Ectodermal cell (in vitro differentiated cells): ENCODE measurements around the gene GINS2.

Experiments
- H3K27ac ChIP-seq: 2 replicates; pipeline ENCODE4 v1.7.0; 2013; ENCODE audit warnings: mild to moderate bottlenecking, low read depth, low read length; ENCODE audit not compliant: insufficient read depth, poor library complexity, severe bottlenecking
- H3K27me3 ChIP-seq: 2 replicates; pipeline ENCODE4 v1.7.0; 2013; ENCODE audit warnings: mild to moderate bottlenecking, low read length; ENCODE audit not compliant: insufficient read depth, control insufficient read depth, poor library complexity, severe bottlenecking
- H3K36me3 ChIP-seq: one replicate; pipeline ENCODE4 v1.7.0; 2013; ENCODE audit warnings: low read length; ENCODE audit not compliant: control insufficient read depth, insufficient read depth
- H3K4me1 ChIP-seq: one replicate; pipeline ENCODE4 v1.7.0; 2013; ENCODE audit warnings: low read length; ENCODE audit not compliant: control insufficient read depth, insufficient read depth
- H3K4me3 ChIP-seq: 2 replicates; pipeline ENCODE4 v1.7.0; 2013; ENCODE audit warnings: low read depth, low read length, control low read depth; ENCODE audit not compliant: insufficient read depth
- H3K9me3 ChIP-seq: 2 replicates; pipeline ENCODE4 v1.7.0; 2013; ENCODE audit warnings: mild to moderate bottlenecking, low read length, moderate library complexity; ENCODE audit not compliant: control insufficient read depth
- WGBS, 2 experiments: methylation state at CpG; one replicate each; pipeline ENCODE4 v1.1.7; 2013; ENCODE audit warnings: missing lambda C conversion rate in 2 of 2; 5-methylcytosine and 5-hydroxymethylcytosine counted together

GINS2 gene

DNA sequence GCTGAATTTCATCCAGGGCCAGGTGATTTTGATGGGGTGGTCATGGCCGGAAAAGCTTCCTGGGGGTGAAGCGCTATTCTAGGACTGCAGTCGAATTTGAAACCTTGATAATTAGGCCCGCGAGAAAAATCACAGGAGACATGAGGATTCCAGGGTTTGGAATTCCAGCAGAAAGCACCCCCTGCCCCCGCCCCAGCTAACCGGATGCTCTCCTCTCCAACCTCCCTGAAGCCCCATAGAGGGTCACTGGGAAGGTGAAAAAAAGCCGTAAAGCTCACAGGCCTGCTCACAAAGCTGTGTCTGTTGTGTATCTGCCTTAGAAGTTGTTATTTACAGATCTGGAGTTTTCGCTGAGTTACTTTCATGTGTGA, 1.2 kb upstream of the GINS2 start:
- WGBS, 2 experiments = 76 to 84% methylated on average over 9 of the region's 9 CpGs
- no peaks in the 10 kb centered on the region for H3K9me3 ChIP-seq
- peaks cover 8% of the 10 kb centered on the region for H3K36me3 ChIP-seq
- no peak overlapping the region for H3K27ac ChIP-seq
- no peak overlapping the region for H3K4me3 ChIP-seq
- no peaks in the 10 kb centered on the region for H3K4me1 ChIP-seq
- H3K27me3 ChIP-seq = peaks cover 17% of the 10 kb centered on the region

DNA sequence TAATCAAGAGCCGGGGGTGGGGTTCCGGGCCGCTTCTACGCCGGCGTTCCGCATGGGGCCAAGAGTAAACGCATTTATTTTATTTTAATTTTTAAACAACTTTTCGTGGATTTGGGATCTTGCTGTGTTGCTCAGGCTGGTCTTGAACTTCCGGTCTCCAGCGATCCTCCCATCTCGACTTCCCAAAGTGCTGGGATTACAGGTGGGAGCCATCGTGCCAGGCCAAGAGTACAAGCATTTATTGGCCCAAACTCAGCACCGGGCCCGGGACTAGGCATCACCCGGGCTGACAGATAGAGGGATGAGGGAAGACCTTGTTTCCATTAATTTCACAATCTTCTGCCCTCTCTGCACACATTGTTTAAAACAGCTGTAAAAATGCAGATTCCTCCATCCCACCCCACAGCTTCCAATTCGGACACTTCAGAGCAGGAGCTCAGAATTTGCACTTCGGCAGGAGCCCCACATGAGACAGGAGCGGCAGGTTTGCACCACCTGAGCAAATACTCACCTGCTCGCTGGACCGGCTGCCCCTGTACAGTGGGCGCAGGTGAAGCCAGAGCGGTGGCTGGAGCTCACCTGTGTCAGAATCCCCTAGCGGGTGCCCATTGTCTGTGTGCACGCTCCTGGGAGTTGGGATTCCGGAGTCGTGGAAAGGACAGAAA, 663 bp upstream of the GINS2 start:
- H3K27me3 ChIP-seq = peaks cover 17% of the 10 kb centered on the region
- peaks cover 9% of the 10 kb centered on the region for H3K36me3 ChIP-seq
- no peaks in the 10 kb centered on the region for H3K4me1 ChIP-seq
- 53% methylated on average over 27 of the region's 27 CpGs for WGBS, 2 experiments
- H3K27ac ChIP-seq = no peak overlapping the region
- H3K9me3 ChIP-seq = no peaks in the 10 kb centered on the region
- peak overlapping the region; percentile 83 for H3K4me3 ChIP-seq

DNA sequence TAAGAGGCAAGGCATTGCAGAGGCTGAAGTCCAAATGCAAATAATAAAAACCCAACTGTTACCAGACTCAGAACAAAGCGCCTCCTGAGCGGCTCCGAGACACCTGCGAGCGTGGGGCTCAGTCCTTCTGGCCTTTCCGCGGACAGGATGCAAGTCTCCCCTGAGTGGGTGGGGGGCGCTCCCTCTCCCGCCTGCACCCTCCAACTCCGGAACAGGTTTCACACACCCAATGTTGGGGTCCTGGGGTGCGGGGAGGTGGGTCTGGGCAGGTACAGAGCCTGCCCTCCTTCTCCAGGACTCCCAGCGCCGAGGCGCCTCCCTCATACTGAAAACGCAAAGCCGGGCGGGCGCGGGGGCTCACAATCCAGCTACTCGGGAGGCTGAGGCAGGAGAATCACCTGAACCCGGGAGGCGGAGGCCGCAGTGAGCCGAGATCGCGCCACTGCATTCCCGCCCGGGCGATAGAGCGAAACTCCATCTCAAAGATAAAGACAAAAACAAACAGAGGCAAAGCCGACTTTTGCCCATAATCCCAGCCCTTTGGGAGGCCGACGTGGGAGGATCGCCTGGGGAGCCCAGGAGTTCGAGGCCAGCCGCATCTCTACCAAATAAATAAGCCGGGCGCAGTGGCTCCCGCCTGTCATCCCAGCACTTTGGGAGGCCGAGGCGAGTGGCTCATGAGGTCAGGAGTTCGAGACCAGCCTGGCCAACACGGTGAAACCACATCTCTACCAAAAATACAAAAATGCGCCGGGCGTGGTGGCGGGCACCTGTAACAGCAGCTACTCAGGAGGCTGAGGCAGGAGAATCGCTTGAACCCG, 893 bp downstream of the GINS2 start:
- H3K9me3 ChIP-seq = no peaks in the 10 kb centered on the region
- WGBS, 2 experiments = 80 to 83% methylated on average over 49 of the region's 49 CpGs
- peaks cover 17% of the 10 kb centered on the region for H3K27me3 ChIP-seq
- peaks cover 3% of the 10 kb centered on the region for H3K4me1 ChIP-seq
- H3K4me3 ChIP-seq = peak overlapping the region; percentile 83
- H3K27ac ChIP-seq = no peak overlapping the region
- peaks cover 12% of the 10 kb centered on the region for H3K36me3 ChIP-seq

DNA sequence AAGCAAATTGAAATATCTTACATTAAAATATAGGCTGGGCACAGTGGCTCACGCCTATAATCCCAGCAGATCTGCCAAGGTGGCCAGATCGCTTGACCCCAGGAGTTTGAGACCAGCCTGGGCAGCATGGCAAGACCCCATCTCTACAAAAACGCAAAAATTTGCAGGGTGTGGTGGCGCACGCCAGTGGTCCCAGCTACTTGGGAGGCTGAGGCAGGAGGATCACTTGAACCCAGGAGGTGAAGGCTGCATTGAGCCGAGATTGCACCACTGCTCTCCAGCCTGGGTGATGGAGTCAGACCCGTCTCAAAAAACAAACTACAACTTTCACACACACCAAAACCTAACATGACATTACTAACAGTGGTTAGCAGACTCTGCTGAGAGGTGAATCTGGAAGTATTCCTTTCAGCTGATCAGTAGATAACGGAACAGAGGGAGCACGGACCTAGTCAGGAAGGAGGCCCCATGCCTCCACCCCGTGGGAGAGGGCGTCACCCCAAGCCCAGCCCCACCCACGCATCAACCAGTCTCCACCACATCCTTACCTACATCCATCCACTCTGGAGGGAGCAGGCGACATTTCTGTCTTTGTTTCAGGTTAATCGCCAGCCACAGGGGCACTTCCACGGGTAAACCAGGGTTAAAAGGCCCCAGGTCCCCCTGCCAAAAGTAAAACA, 1.7 kb downstream of the GINS2 start:
- peak overlapping the region; percentile 83 for H3K4me3 ChIP-seq
- WGBS, 2 experiments = 82 to 84% methylated on average over 15 of the region's 15 CpGs

DNA sequence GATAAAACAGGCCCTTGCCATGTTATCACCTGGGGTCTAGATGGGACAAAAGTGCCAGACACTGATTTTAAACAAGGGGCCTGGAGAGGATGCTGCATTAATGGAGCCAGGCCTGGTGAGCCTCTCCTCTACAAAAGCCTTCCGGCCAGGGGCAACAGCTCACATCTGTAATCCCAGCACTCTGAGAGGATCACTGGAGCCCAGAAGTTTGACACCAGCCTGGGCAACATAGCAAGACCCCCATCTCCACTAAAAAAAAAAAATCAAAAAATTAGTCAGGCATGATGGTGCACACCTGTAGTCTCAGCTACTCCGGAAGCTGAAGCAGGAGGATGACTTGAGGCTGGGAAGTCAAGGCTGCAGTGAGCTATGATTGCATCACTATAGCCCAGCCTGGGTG, 3.5 kb downstream of the GINS2 start:
- Histone ChIP-seq H3K4me3 (no peak overlapping the region), H3K27ac (no peak overlapping the region), H3K36me3 (peaks cover 35% of the 10 kb centered on the region), H3K4me1 (peaks cover 3% of the 10 kb centered on the region), H3K27me3 (peaks cover 10% of the 10 kb centered on the region), H3K9me3 (no peaks in the 10 kb centered on the region)
- WGBS, 2 experiments = 93 to 97% methylated on average over 2 of the region's 2 CpGs

More for the DNA sequence above, 1.7 kb downstream of the GINS2 start:
- H3K36me3 ChIP-seq = peaks cover 20% of the 10 kb centered on the region
- H3K4me1 ChIP-seq = peaks cover 3% of the 10 kb centered on the region
- H3K9me3 ChIP-seq = no peaks in the 10 kb centered on the region
- no peak overlapping the region for H3K27ac ChIP-seq
- H3K27me3 ChIP-seq = peaks cover 17% of the 10 kb centered on the region

DNA sequence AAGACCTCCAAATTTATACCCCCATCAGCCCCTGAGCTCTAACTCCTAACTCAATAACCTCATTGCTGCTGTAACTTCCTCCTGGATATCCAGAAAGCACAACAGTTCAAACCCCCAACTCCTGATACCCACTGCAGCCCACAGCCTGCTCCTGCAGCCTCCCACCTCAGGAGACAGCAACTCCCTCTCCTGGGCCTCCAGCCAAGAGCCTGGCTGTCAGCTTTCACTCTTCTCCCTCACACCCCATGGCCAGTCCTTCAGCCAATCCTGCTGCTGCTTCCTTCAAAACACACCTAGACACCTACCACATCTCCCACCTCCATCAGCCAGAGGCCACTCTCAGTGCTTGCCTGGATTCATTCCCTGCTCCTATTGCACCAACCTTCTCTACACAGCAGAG, 5.4 kb downstream of the GINS2 start:
- Histone ChIP-seq H3K4me3 (no peak overlapping the region), H3K27me3 (no peaks in the 10 kb centered on the region), H3K4me1 (peaks cover 3% of the 10 kb centered on the region), H3K9me3 (no peaks in the 10 kb centered on the region), H3K27ac (no peak overlapping the region), H3K36me3 (peaks cover 51% of the 10 kb centered on the region)

DNA sequence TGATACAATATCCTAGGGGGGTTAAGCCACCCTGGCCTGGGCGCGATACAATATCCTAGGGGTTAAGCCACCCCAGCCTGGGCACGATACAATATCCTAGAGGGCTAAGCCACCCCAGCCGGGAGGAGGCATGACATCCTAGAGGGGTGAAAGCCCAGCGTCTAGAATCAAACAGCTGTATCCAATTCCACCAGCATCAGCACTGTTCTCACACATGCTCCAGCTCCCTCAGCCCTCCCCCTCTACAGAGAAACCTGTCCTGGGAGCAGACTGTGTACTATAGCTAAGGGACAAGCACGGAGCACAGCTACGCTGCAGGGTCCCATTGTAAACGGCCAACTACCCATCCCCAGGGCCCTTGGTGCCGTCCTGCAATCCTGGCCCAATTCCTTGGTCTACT, 6.2 kb downstream of the GINS2 start:
- peaks cover 3% of the 10 kb centered on the region for H3K4me1 ChIP-seq
- no peak overlapping the region for H3K4me3 ChIP-seq
- H3K36me3 ChIP-seq = peaks cover 59% of the 10 kb centered on the region
- WGBS, 2 experiments = 81 to 84% methylated on average over 9 of the region's 9 CpGs
- no peak overlapping the region for H3K27ac ChIP-seq
- H3K9me3 ChIP-seq = no peaks in the 10 kb centered on the region
- no peaks in the 10 kb centered on the region for H3K27me3 ChIP-seq

DNA sequence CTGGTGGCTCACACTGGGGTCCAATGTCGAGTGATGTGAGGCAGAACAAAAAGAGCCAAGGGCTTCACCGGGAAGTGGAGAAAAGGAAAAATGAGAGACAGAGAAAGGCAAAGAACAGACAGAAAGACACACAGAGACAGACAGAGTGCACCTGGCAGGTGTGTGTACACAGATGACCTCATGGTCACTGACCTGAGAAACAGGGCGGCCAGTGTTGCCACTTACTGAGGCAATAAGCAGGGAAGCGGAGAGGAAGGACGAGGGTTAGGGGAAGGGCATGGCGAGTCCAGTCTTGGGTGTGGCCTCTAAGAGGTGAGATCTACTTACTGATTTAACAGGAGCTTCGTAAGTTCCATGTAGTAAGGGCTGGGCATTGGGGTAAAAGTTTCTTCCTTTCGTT, 7.5 kb downstream of the GINS2 start:
- H3K36me3 ChIP-seq = peaks cover 61% of the 10 kb centered on the region
- WGBS, 2 experiments = 95 to 97% methylated on average over 8 of the region's 8 CpGs
- H3K27me3 ChIP-seq = no peaks in the 10 kb centered on the region
- no peak overlapping the region for H3K27ac ChIP-seq
- H3K9me3 ChIP-seq = no peaks in the 10 kb centered on the region
- peaks cover 3% of the 10 kb centered on the region for H3K4me1 ChIP-seq
- H3K4me3 ChIP-seq = no peak overlapping the region

DNA sequence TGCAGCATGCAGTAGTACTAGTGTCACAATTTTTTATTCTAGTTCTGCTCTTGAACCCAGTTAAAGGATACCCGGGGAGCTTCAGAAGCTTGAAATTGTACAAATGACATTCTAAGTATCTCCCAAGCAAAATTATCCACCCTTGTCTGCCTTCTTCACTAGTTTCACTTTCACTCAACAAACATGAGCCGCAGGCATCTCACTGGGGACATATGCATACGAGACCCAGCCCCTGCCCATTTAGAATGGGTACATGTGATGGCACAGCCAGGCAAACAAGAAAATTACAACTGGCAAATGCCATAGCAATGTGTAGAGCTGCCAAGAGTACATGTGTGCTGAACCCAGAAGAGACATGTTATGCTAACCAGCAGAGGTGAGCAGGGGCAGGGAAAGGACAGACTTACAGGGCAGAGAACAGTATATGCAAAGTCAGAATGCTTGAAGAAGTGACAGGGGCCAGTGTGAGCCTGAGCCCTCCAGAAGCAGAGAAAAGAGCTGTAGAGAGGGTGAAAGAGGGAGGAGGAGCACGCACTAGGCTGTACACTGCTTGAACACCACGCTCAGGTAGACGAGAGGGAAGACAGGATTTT, 8.3 kb downstream of the GINS2 start:
- no peak overlapping the region for H3K4me3 ChIP-seq
- H3K4me1 ChIP-seq = peaks cover 3% of the 10 kb centered on the region
- no peak overlapping the region for H3K27ac ChIP-seq
- H3K27me3 ChIP-seq = no peaks in the 10 kb centered on the region
- peaks cover 57% of the 10 kb centered on the region for H3K36me3 ChIP-seq
- WGBS, 2 experiments = 94 to 96% methylated on average over 6 of the region's 6 CpGs
- no peaks in the 10 kb centered on the region for H3K9me3 ChIP-seq

DNA sequence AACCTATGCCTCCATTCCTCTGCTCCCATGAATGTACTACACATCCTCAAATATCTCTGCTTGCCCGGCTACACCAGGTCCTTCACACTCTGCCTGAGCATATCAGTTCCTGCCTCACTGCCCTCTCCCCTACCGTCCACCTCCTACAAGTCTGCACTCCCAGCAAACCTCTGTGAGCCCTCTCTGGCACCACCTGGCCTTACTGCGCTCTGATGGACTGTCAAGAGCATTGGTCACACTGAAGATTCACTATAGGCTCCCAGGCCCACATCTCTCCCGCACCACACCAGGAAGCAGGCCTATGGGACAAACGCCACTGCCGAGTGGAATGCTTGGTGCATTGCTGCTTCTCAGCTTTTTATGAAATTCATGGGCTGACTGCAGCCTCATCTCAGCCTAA, 8.9 kb downstream of the GINS2 start:
- Histone ChIP-seq H3K27me3 (no peaks in the 10 kb centered on the region), H3K36me3 (peaks cover 56% of the 10 kb centered on the region), H3K9me3 (no peaks in the 10 kb centered on the region), H3K27ac (no peak overlapping the region), H3K4me1 (peaks cover 3% of the 10 kb centered on the region), H3K4me3 (no peak overlapping the region)
- 93 to 94% methylated on average over 6 of the region's 6 CpGs for WGBS, 2 experiments
